ENCODE data around the gene C10orf71.

C10orf71 gene

GRCh38 chr10:49273626-49274025 is 25.3 kb upstream of the C10orf71 start:
- H3K4me3 ChIP-seq (ENCODE audit: low read length): no peak overlapping the region
- no peak for TF ChIP-seq CTCF (conservative IDR thresholded peaks at IDR 0.05; ENCODE audit: low read length)
- DNase-seq (ENCODE audit: low read depth): no peak

DNA sequence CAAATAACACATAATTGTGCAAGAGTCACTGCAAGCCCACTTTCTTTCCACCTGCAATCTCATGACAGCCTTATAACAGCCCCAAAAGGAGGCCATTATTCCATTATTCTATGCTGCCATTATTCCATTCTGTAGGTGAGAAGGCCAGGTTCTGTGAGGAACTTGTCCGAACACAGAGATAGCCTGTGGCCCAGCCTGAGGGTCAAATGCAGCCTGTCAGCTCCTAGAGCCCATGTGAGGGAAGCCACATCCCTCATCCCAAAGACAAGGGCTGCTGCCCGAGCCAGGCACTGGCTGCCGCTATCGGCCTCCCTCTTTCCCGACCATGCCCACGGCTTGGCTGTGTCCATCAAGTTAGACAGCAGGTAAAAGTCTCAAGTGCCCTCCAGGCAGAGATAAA is 24.1 kb upstream of the C10orf71 start:
- no peak for DNase-seq (ENCODE audit: low read depth)
- no peak for TF ChIP-seq CTCF (conservative IDR thresholded peaks at IDR 0.05; ENCODE audit: low read length)
- H3K4me3 ChIP-seq (ENCODE audit: low read length): no peak overlapping the region

GRCh38 chr10:49275896-49276295 is 23.1 kb upstream of the C10orf71 start:
- DNase-seq (ENCODE audit: low read depth): no peak
- TF ChIP-seq CTCF (conservative IDR thresholded peaks at IDR 0.05; ENCODE audit: low read length): no peak

DNA sequence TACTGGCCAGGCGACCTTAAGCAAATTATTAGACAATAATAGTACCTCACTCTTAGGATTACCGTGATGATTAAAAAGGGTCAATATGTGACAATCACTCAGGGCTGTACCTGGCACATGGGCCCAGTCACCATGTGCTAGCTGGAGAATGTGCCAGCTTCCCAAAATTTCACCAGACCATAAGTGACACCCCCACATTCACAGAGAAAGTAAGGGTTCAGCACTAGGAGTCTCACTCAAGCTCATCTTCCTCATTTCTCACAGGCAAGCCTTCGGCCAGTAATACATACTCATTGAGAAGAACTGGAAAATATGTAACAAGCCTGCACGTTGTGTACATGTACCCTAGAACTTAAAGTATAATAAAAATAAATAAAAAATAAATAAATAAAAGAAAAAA is 22.4 kb upstream of the C10orf71 start:
- DNase-seq (ENCODE audit: low read depth): no peak
- no peak overlapping the region for H3K4me3 ChIP-seq (ENCODE audit: low read length)
- no peak for TF ChIP-seq CTCF (conservative IDR thresholded peaks at IDR 0.05; ENCODE audit: low read length)

More at GRCh38 chr10:49275896-49276295, 23.1 kb upstream of the C10orf71 start:
- H3K4me3 ChIP-seq (ENCODE audit: low read length): no peak overlapping the region

- DNase-seq (ENCODE audit: low read depth): no peak
- TF ChIP-seq CTCF (conservative IDR thresholded peaks at IDR 0.05; ENCODE audit: low read length): no peak
- H3K4me3 ChIP-seq (ENCODE audit: low read length): no peak overlapping the region
Measured at GRCh38 chr10:49277973-49278372, 21.0 kb upstream of the C10orf71 start.

GRCh38 chr10:49278497-49278981 is 20.4 kb upstream of the C10orf71 start:
- DNase-seq (ENCODE audit: low read depth): no peak
- no peak overlapping the region for H3K4me3 ChIP-seq (ENCODE audit: low read length)
- no peak for TF ChIP-seq CTCF (conservative IDR thresholded peaks at IDR 0.05; ENCODE audit: low read length)

GRCh38 chr10:49279015-49279880 is 19.7 kb upstream of the C10orf71 start:
- no peak overlapping the region for H3K4me3 ChIP-seq (ENCODE audit: low read length)
- DNase-seq (ENCODE audit: low read depth): no peak
- no peak for TF ChIP-seq CTCF (conservative IDR thresholded peaks at IDR 0.05; ENCODE audit: low read length)

Data from AG10803 (cell line).